Measurements from ENCODE around the gene HECW1. TPM values are rescaled to one million over a fixed set of nuclear protein-coding genes. Genes with fewer than 3 reads are reported as not detected.

Gene HECW1
- total RNA-seq, 4 donors from 2014 or later, result 0.83 to 3.9 (median 2.7) TPM; not detected in 1

GRCh38 chr7:43295429-43295828 lies 183.0 kb downstream of the HECW1 start:
- H3K27ac ChIP-seq, result no peak overlapping the region
- H3K27me3 ChIP-seq, result no peaks in the 10 kb centered on the region
- no peak overlapping the region for H3K4me3 ChIP-seq
- DNase-seq, result no peak
- H3K36me3 ChIP-seq, result no peaks in the 10 kb centered on the region
- peaks cover 0 to 4% (median 2%) of the 10 kb centered on the region in 4 donors for H3K9me3 ChIP-seq
- no peak for TF ChIP-seq POLR2A (IDR thresholded peaks at IDR 0.05)
- TF ChIP-seq, protein P1, sequence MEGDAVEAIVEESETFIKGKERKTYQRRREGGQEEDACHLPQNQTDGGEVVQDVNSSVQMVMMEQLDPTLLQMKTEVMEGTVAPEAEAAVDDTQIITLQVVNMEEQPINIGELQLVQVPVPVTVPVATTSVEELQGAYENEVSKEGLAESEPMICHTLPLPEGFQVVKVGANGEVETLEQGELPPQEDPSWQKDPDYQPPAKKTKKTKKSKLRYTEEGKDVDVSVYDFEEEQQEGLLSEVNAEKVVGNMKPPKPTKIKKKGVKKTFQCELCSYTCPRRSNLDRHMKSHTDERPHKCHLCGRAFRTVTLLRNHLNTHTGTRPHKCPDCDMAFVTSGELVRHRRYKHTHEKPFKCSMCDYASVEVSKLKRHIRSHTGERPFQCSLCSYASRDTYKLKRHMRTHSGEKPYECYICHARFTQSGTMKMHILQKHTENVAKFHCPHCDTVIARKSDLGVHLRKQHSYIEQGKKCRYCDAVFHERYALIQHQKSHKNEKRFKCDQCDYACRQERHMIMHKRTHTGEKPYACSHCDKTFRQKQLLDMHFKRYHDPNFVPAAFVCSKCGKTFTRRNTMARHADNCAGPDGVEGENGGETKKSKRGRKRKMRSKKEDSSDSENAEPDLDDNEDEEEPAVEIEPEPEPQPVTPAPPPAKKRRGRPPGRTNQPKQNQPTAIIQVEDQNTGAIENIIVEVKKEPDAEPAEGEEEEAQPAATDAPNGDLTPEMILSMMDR (IDR thresholded peaks at IDR 0.05), result no peak
- no peaks in the 10 kb centered on the region for H3K4me1 ChIP-seq

GRCh38 chr7:43296306-43296705 lies 183.9 kb downstream of the HECW1 start:
- H3K27me3 ChIP-seq, result no peaks in the 10 kb centered on the region
- no peaks in the 10 kb centered on the region for H3K4me1 ChIP-seq
- no peak for TF ChIP-seq POLR2A (IDR thresholded peaks at IDR 0.05)
- TF ChIP-seq, protein P1 (IDR thresholded peaks at IDR 0.05), result peak in 1 of 6 experiments; percentile 7
- no peak for DNase-seq
- H3K36me3 ChIP-seq, result no peaks in the 10 kb centered on the region
- no peak overlapping the region for H3K27ac ChIP-seq
- H3K9me3 ChIP-seq, result no peaks in the 10 kb centered on the region
- no peak overlapping the region for H3K4me3 ChIP-seq

GRCh38 chr7:43298617-43299016 lies 186.2 kb downstream of the HECW1 start:
- Histone ChIP-seq H3K9me3 (no peaks in the 10 kb centered on the region), H3K36me3 (no peaks in the 10 kb centered on the region), H3K27me3 (no peaks in the 10 kb centered on the region), H3K4me1 (no peaks in the 10 kb centered on the region), H3K27ac (no peak overlapping the region), H3K4me3 (no peak overlapping the region)
- no peak for DNase-seq
- TF ChIP-seq, protein P1 (IDR thresholded peaks at IDR 0.05), result no peak
- TF ChIP-seq POLR2A (IDR thresholded peaks at IDR 0.05), result no peak

DNA sequence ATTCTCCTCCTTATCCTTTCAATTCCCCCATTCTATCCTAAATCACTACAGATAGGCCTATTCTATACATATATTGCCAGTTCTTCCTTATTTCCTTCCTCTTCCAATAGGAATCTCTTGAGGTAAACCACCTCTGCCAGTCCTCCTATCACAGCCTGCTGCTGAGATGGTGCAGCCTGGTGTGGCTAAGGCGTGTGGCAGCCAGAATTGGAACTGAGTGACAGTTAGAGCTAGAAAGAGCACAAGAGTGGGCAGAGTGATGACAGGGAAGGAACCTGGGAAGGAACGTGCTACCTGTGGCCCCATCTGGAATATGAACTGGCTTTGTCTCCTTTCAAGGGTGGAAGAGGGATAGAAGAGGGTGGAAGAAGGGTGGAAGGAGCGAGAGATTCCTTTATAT lies 187.7 kb downstream of the HECW1 start:
- no peak overlapping the region for H3K4me3 ChIP-seq
- no peak for DNase-seq
- no peaks in the 10 kb centered on the region for H3K27me3 ChIP-seq
- H3K27ac ChIP-seq, result no peak overlapping the region
- TF ChIP-seq, protein P1 (IDR thresholded peaks at IDR 0.05), result no peak
- TF ChIP-seq POLR2A (IDR thresholded peaks at IDR 0.05), result no peak
- H3K36me3 ChIP-seq, result no peaks in the 10 kb centered on the region
- no peaks in the 10 kb centered on the region for H3K4me1 ChIP-seq
- no peaks in the 10 kb centered on the region for H3K9me3 ChIP-seq

DNA sequence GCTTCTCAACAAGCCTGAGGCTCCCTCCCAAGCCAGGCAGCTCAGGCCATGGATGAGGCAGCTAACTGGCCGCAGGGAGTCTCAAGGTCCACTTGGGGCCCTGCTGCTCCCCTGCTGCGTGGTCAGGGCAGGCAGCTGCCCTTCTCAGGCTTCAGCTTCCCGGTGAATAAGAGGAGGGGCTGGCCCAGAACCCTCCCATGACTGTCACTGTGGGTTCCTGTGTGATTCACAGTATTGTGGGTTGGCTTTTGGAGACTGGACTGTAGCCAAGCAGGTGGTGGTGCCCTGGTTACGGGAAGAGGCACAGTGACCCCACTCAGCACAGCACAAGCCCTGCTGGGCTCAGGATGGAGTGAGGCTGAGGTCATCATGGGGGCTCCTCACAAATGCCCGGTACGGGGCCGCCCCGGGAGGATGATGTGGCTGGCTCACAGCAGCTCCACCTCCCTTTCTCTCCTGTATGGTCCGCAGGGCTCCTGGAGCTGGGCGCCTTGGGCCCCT lies 189.8 kb downstream of the HECW1 start:
- Histone ChIP-seq H3K27ac (no peak overlapping the region), H3K4me1 (no peaks in the 10 kb centered on the region), H3K36me3 (no peaks in the 10 kb centered on the region), H3K9me3 (no peaks in the 10 kb centered on the region), H3K4me3 (no peak overlapping the region), H3K27me3 (no peaks in the 10 kb centered on the region)
- TF ChIP-seq POLR2A (IDR thresholded peaks at IDR 0.05), result no peak
- TF ChIP-seq, protein P1 (IDR thresholded peaks at IDR 0.05), result no peak
- no peak for DNase-seq
